Hematopoietic multipotent progenitor cell (in vitro differentiated cells): Measurements from ENCODE around the gene GSTM4. TPM values are rescaled to one million over a fixed set of nuclear protein-coding genes. Genes with fewer than 3 reads are reported as not detected.
"Not testable (repeated sequence)": the region's sequence is repeated elsewhere in the genome, so short reads cannot be mapped to it uniquely, and the experiment has no call there.

Source experiments
- DNase-seq, 3 donors: peaks; one replicate each; pipeline ENCODE4 v3.0.0-alpha.2; 2011 to 2015; ENCODE audit warnings: low read depth in 2 of 3, low spot score in 2 of 3
- total RNA-seq: library from RNA; depleted of rRNA; stranded (reverse); fragments of >200 nt; gene quantifications from one replicate; pipeline ENCODE4 v1.2.3, GENCODE V29; 2012

Gene GSTM4
- total RNA-seq, 1 donor: 12.1 TPM

GRCh38 chr1:109695138-109695537 is 39.2 kb downstream of the GSTM4 start:
- not testable (repeated sequence) for DNase-seq

- no peak for DNase-seq
These were observed 41.2 kb downstream of the GSTM4 start for GRCh38 chr1:109697066-109697465.

- DNase-seq: not testable (repeated sequence)
These were observed 42.0 kb downstream of the GSTM4 start for GRCh38 chr1:109697861-109698260.

GRCh38 chr1:109702940-109703339 is 47.0 kb downstream of the GSTM4 start:
- not testable (repeated sequence) for DNase-seq

GRCh38 chr1:109704173-109704572 is 48.3 kb downstream of the GSTM4 start:
- no peak for DNase-seq

- no peak for DNase-seq
These were observed 49.5 kb downstream of the GSTM4 start for GRCh38 chr1:109705411-109705810.

- not testable (repeated sequence) for DNase-seq
These were observed 53.0 kb downstream of the GSTM4 start for GRCh38 chr1:109708949-109709348.

GRCh38 chr1:109709822-109710221 is 53.9 kb downstream of the GSTM4 start:
- not testable (repeated sequence) for DNase-seq

Other genes with a start within 250 kb of the GSTM4 start
- 30.7 TPM for gene PSMA5, start 229.7 kb upstream of the GSTM4 start, total RNA-seq
- not detected for gene SYPL2, start 189.6 kb upstream of the GSTM4 start, total RNA-seq
- gene ATXN7L2, start 172.2 kb upstream of the GSTM4 start, total RNA-seq: 5.7 TPM
- 9.4 TPM for gene CYB561D1, start 162.0 kb upstream of the GSTM4 start, total RNA-seq
- gene AMIGO1, start 146.4 kb upstream of the GSTM4 start, total RNA-seq: 1.1 TPM
- 0.27 TPM for gene GPR61, start 116.2 kb upstream of the GSTM4 start, total RNA-seq
- gene GNAI3, start 107.5 kb upstream of the GSTM4 start, total RNA-seq: 7.3 TPM
- gene GNAT2, start 36.5 kb upstream of the GSTM4 start, total RNA-seq: 0.27 TPM
- 259 TPM for gene AMPD2, start 36.3 kb upstream of the GSTM4 start, total RNA-seq
- gene GSTM2, start 12.0 kb downstream of the GSTM4 start, total RNA-seq: 20.7 TPM
- gene GSTM1, start 31.7 kb downstream of the GSTM4 start, total RNA-seq: not detected
- gene GSTM5, start 56.2 kb downstream of the GSTM4 start, total RNA-seq: 0.27 TPM
- gene GSTM3, start 84.9 kb downstream of the GSTM4 start, total RNA-seq: 13.5 TPM
- gene EPS8L3, start 107.8 kb downstream of the GSTM4 start, total RNA-seq: not detected